Measurements from ENCODE around the gene CRNN. TPM values are rescaled to one million over a fixed set of nuclear protein-coding genes. Genes with fewer than 3 reads are reported as not detected.

Gene CRNN
- polyA plus RNA-seq, 2 donors = 4,198 to 5,125 TPM

GRCh38 chr1:152367436-152367835, 46.6 kb downstream of the CRNN start:
- no peaks in the 10 kb centered on the region for H3K4me1 ChIP-seq (ENCODE audit: control insufficient read depth in 2 of 2, insufficient read depth in 2 of 2, low read length in 1 of 2)
- H3K36me3 ChIP-seq (ENCODE audit: control insufficient read depth in 2 of 2, insufficient read depth in 2 of 2, low read length in 1 of 2) = no peaks in the 10 kb centered on the region
- no peaks in the 10 kb centered on the region for H3K27me3 ChIP-seq (ENCODE audit: control insufficient read depth in 1 of 2, insufficient read depth in 2 of 2, low read length in 2 of 2)
- H3K4me3 ChIP-seq (ENCODE audit: low read depth in 1 of 2, low read length in 2 of 2) = no peak overlapping the region
- H3K9me3 ChIP-seq (ENCODE audit: control insufficient read depth in 2 of 2, insufficient read depth in 1 of 2, low read depth in 1 of 2, low read length in 1 of 2) = no peaks in the 10 kb centered on the region
- peak overlapping the region in 1 of 2 donors; percentile 64 for H3K27ac ChIP-seq (ENCODE audit: low read depth in 2 of 2, low read length in 1 of 2)
- WGBS, 2 donors = 14 to 35% methylated on average over 1 of the region's 1 CpG

GRCh38 chr1:152359906-152360305, 54.2 kb downstream of the CRNN start, which contains the start of gene FLG2:
FLG2 (minus strand) TSS chr1:152360006; CDS start chr1:152358884, 1,122 bp downstream.
- 59 to 74% methylated on average over 2 of the region's 2 CpGs for WGBS, 2 donors
- Histone ChIP-seq H3K4me3 (ENCODE audit: low read depth in 1 of 2, low read length in 2 of 2) (no peak within 1 kb of the TSS), H3K36me3 (ENCODE audit: control insufficient read depth in 2 of 2, insufficient read depth in 2 of 2, low read length in 1 of 2) (no peaks in the 10 kb centered on the region), H3K4me1 (ENCODE audit: control insufficient read depth in 2 of 2, insufficient read depth in 2 of 2, low read length in 1 of 2) (no peaks in the 10 kb centered on the region), H3K27ac (ENCODE audit: low read depth in 2 of 2, low read length in 1 of 2) (no peak within 1 kb of the TSS), H3K9me3 (ENCODE audit: control insufficient read depth in 2 of 2, insufficient read depth in 1 of 2, low read depth in 1 of 2, low read length in 1 of 2) (peaks cover 2 to 3% of the 10 kb centered on the region in 2 donors), H3K27me3 (ENCODE audit: control insufficient read depth in 1 of 2, insufficient read depth in 2 of 2, low read length in 2 of 2) (no peaks in the 10 kb centered on the region)

Other genes with a start within 250 kb of the CRNN start
- gene HRNR, start 190.1 kb downstream of the CRNN start, polyA plus RNA-seq = under 1 TPM; 0.01 to 0.08 TPM
- gene FLG, start 89.0 kb downstream of the CRNN start, polyA plus RNA-seq = 10 to 100 TPM in 1 of 2 donors, 1 to 10 TPM in 1; 1.8 to 34.7 TPM
- under 1 TPM; 0.04 to 0.10 TPM for gene FLG2, start 54.3 kb downstream of the CRNN start, polyA plus RNA-seq
- under 1 TPM in 1 of 2 donors, not detected in 1; 0.18 TPM for gene LCE5A, start 96.5 kb upstream of the CRNN start, polyA plus RNA-seq
- 1,000 to 10,000 TPM in 1 of 2 donors, 100 to 1,000 TPM in 1; 659 to 3,090 TPM for gene CRCT1, start 100.2 kb upstream of the CRNN start, polyA plus RNA-seq
- gene LCE3E, start 152.5 kb upstream of the CRNN start, polyA plus RNA-seq = 100 to 1,000 TPM in 1 of 2 donors, 1 to 10 TPM in 1; 5.0 to 110 TPM
- 100 to 1,000 TPM in 1 of 2 donors, 1 to 10 TPM in 1; 3.6 to 546 TPM for gene LCE3D, start 166.3 kb upstream of the CRNN start, polyA plus RNA-seq
- gene LCE3C, start 186.0 kb upstream of the CRNN start, polyA plus RNA-seq = not detected
- gene LCE3B, start 199.5 kb upstream of the CRNN start, polyA plus RNA-seq = not detected
- gene LCE3A, start 208.8 kb upstream of the CRNN start, polyA plus RNA-seq = not detected
- gene LCE2D, start 249.1 kb upstream of the CRNN start, polyA plus RNA-seq = not detected

Measured in esophagus (tissue), 2 donors.